Fibroblast of skin of right biceps (primary cell): ENCODE measurements around the gene KLRB1.

Source experiments
- DNase-seq: peaks from one replicate; pipeline ENCODE4 v3.0.0-alpha.2; 2013

KLRB1 gene

DNA sequence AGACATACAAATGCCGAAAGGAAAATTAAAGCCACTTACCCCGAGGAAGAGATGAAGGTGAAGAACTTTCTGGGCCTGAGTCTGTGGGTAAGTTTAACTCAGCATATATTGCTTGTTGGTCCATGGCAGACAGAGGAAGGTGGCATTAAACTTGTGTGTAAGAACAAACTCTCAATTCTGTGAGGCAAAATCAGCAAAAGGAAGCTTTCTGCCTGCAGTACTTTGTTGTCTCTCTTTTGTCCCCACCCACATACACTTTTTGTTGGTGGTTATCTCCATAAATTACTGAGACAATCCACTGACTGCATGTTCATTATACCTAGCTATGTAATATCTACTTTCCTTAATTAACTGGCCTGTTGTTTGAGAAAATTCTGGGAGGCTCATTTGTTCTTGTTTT lies at the start of gene KLRB1:
KLRB1 (minus strand) TSS at position 201 of the 400 bp plus-strand sequence; CDS start at position 124, 77 bp downstream.
- no peak for DNase-seq

DNA sequence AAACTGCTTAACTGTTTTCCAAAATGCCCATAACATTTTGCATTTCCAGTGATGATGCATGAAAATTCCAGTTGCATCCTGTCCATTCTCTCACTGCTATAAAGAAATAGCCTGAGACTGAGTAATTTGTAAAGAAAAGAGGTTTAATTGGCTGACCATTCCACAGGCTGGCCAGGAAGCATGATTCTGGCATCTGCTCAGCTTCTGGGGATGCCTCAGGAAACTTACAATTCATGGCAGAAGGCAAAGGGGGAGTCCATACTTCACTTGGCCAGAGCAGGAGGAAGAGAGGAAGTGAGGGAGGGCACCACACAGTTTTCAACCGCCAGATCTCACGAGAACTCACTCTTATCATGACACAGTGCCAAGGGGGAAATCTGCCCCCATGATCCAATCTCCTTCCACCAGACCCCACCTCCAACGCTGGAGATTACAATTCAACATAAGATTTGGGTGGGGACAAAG lies 43.6 kb upstream of the KLRB1 start:
- DNase-seq: peak; percentile 78

DNA sequence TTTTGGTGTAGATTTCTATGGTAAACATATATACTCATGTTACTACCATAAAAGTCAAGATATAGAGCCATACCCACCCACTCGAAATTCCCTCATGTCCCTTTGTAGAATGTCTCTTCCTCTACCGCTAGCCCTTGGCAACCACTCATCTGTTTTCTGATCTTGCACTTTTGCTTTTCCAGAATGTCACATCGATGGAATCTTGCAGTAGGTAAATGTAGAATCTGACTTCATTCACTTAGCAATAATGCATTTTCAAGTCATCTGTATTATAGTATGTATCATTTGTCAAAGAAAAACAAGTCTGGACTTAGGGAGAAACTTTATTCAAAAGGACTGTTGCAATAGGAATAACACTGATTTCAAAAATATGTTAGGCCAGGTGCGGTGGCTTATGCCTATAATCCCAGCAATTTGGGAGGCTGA lies 42.4 kb upstream of the KLRB1 start:
- DNase-seq: no peak

DNA sequence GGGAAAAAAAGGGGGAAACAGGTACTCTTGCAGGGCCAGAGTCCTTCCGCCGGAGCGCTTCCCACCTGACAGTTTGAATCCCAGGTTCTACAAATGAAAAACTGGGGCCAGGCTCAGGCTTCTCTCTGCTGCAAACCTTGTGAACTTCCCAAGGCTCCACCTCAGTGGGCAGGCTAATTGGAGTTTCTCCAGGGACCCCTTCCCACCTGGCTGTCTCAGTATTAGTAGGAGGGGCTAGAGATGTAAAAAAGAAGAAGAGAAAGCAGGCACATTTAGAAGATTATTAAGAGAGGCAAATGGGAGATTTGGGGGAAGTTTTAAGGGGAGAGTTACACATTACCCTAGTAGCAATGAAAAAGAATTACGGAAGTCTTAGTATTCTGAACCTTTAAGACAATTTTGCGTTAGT lies 41.8 kb upstream of the KLRB1 start:
- DNase-seq: no peak

DNA sequence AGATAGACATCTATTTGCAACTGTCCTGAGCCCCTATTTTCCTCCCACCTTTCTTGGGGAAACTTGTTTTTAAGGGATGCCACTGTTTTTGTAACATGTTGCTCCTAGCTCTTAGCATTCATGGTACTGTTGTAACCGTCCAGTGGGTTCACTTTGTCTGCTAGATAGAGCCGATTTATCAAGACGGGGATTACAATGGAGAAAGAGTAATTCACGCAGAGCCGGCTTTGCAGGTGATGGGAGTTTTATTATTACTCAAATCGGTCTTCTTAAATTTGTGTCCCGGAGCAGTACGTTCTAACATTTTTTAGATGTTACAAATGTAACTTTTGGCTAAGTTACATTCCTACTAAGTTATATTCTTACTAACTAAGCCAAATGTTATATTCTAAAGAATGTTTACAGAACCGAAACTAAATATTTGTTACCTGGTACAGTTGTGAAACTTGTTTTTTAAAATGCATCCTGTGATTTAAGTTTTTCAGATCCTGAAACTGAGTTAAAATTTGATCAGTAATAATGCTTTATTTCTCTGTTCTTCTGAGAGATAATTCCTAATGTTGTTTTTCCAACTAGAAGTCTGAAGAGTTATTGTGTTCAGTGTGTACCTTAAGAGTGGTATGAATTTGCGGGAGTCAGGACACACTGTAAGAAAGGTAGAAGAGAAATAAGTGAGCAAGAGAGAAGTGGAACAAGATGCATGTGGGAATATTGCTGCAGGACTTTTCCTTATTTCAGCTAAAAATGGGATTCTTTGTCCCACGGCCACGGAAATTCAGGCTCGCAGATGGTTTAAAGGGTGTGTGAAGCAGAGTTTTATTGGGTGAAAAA lies 41.2 kb upstream of the KLRB1 start:
- no peak for DNase-seq

DNA sequence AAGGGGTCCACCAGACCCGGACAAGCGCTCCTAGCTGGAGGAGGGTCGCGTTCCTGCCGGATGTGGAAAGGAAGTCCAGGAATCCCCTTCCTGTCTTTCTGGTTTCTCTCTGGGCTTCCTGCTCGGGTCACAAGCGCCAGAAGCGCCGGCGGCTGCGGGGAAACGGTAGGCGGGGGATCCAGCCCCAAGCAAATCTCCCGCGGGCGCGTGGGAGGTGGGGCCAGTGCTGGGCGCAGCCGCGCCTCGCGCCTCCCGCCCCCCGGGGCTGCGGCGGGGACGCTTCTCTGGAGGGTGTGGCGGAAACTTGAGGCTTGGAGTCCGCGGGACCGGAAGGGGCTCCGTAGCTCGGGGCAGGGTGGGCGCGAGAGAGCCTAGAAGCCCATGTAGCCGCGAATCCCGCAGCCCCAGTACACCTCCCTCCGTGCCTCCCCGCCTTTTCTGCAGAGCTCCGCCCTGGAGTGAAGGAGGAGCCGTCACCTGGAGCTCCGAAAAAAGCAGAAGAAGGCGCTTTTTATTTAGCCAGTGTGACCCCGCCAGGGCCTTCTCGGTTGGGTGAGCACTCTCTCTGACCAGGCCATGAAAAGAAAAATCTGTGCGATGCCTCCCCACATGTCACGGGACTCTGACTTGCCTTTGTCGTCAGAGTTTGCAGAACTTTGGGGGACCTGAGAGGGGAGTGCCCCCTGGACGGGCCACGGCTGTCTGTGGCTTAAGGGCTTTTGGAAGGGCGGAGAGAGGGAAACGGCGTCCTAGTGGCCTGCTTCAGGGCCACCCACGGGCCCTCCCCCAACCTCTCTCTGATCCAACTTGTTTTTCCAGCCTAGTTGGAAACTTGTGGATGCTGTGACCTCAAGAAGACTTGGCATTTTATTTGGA lies 40.3 kb upstream of the KLRB1 start:
- DNase-seq: peak; percentile 89

DNA sequence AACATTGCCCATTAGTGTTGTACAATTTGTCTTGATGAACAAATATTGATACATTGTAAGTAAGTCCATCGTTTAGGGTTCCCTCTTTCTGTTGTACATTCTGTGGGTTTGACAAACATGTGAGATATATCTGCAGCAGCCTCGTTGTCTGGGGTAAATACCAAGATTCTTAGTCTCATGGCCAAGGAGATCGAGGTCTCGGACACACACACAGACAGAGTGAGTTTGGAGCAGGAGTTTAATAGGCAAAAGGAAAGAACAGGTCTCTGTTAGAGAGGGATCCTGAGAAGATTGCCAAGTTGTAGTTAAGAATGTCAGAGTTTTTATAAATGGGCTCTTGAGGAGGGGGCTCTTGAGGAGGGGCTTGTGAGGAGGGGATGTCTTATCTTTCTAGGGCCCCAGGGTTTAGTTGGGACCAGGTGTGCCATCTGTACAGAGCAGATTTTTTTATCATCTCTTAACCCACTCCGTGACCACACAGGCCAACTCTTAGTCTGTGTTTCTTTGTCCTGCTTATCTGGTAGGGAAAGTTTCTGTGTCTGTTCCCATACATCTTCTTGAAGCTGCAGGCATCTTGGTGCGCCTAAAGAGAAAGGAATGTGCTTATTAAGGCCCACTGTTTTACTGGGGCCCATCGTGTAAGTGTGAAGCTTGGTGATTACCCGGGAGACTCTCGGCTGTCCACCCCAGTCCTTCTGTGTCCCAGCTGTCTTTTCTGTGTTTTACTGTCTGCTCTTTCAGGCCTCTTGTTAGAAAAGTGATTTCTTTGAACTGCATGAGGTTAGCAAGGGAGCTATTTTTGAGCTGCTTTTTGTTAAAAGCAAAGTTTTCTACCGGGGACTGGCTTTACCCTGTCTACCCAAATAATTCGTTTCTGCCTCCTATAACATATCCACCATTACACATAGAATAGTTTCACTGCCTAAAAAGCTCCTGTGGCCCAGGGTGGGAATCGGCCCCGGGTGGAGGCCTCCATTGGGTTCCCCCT lies 39.4 kb upstream of the KLRB1 start:
- DNase-seq: peak; percentile 61

DNA sequence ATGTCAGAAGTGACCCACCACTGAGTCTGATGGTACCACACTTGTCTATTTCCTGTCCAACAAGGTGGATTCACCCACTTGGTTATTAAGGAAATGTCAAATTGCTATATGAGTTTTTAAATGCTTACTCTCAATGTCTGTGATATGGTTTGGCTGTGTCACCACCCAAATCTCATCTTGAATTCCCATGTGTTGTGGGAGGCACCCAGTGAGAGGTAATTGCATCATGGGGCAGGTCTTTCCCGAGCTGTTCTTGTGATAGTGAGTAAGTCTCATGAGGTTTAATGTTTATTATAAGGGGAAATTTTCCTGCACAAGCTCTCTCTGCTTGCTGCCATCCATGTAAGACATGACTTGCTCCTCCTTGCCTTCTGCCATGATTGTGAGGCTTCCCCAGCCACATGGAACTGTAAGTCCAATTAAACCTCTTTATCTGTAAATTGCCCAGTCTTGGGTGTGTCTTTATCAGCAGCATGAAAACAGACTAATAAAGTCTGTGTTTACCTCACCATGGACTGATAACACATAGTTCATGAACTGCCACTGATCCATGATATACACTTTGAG lies 37.4 kb upstream of the KLRB1 start:
- DNase-seq: peak; percentile 19

DNA sequence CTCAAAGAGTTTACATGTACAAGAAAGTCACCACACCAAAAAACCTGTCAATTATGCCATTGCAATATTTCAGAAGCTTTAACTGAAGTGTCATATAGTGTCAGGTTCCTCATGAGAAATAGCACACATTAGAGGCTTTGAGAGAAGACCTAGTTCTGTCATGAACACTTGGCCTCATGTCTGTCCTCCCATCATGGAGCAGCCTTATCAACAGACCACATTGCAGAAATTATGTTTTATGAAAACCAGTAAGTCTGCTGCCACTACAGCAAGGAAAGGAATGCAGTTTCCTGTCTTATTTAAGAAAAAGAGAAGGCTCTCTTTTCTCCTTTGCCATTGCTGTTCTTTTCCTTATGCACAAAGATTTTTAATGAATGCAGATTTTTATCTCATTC lies 35.5 kb upstream of the KLRB1 start:
- no peak for DNase-seq

DNA sequence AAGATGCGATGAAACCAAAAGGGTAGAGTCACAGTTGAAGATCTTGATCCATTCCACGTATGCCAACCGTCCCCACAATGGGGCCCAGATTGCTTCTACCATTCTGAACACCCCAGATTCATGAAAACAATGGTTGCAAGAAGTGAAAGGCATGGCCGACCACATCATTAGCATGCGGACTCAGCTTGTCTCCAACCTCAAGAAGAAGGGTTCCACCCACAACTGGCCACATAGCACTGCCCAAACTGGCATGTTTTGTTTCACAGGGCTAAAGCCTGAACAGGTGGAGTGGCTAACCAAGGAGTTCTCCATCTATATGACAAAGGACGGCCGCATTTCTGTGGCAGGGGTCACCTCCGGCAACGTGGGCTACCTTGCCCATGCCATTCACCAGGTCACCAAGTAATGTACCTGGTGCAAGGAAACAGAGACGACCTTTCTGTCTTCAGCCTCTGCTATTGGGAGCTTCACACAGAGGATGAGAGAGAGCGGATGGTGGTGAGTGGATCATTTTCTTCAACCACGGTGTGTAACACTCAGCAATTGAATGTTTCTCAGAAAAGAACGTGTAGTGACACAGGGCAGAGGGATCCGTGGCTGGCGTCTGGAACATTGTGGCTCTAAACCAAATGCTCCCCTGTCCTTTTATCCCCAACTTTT lies 35.0 kb upstream of the KLRB1 start:
- no peak for DNase-seq

DNA sequence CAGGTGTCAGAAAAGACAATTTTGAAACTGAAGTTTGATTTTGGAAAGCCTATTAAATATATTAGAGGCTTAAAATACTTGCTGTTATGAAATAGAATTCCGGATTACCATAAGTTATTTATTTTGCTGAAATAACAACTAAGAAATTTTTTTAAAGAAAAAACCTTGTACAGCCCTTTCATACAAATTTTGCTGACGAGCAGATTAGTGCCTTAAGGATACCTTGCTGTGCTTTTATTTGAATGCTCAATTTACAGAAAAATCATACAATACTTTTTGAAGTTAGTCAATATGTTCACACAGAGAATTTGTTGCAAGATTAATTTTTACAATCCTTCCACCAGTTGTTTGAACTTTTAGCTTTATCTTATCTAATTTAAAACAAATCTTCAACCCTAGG lies 32.3 kb upstream of the KLRB1 start:
- no peak for DNase-seq

DNA sequence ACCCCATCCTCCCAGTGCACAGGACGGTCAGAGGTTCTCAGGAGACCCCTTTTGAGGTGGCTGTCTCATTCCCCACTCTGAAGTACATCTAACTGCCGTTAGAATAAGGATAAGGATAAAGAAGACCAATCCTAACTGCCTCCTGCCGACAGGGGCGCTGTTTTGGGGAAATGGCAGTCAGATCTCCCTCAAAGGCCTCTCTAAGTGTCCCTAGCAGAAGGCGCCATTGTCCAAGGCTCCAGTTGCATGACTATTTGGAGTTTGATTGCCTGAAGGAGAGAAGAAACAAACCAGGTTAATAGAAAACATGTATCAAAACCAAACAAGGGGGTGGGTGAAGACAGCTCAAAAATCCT lies 29.1 kb upstream of the KLRB1 start:
- DNase-seq: no peak

DNA sequence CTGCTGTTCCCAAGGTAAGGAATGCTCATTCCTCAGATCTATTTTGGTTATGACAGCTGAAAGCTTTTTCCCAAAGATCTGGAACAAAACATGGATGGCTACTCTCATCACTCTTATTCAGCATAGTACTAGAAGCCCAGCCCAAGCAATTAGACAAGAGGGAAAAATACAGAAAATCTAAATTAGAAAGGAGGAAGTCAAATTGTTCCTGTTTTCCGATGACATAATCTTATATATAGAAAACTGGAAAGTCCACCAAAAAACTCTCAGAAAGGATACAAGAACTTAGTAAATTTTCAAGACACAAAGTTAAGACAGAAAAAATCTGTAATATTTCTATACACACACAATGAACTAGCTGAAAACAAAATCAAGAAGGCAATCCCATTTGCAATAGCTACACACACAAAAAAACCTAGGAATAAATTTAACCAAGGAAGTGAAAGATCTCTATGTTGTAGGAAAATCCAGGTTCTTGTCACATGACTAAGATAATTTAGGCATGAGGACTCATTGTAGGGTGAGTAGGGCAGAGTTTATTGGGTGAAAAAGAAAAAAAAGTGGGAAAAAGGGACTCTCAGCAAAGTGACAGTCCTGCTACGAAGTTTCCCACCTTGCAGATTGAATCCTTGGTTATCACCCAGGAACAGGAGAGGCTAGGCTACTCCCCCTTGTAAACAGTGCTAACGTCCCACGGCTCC lies 28.6 kb upstream of the KLRB1 start:
- no peak for DNase-seq

DNA sequence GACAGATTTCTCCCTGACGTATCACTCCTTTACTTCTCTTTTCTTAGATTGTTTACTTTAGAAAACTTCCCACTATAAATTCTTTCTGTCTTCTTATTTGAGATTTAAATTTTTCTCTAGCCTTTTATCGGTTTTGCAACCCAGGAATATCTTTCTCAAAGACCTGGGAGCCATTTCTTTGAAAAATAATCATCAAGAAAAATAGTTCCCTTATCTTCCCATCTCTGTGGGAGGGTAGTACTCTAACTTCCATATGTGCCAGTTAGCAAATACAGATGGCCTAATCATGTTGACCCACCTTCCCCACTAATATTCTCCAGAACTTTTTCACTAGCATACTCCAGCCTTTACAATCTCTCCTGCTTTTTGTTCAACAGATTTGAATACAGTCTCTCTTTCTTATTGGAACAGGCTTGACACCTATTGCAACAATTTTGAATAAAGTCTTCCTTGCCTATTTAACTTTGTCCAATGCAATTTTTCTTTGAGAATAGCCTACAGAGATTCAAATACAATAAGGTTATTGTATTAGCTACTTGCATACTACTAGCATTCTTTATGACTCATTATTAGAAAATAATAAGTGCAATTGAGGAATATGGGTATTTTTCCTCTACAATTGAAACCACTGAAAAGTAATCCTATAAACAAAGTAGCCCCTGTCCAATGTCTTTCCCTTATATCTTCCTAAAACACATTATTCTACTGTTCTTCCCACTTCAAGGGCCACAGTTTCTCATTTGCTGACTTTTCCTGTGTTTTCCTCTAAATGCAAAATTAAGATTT lies 27.4 kb upstream of the KLRB1 start:
- no peak for DNase-seq

DNA sequence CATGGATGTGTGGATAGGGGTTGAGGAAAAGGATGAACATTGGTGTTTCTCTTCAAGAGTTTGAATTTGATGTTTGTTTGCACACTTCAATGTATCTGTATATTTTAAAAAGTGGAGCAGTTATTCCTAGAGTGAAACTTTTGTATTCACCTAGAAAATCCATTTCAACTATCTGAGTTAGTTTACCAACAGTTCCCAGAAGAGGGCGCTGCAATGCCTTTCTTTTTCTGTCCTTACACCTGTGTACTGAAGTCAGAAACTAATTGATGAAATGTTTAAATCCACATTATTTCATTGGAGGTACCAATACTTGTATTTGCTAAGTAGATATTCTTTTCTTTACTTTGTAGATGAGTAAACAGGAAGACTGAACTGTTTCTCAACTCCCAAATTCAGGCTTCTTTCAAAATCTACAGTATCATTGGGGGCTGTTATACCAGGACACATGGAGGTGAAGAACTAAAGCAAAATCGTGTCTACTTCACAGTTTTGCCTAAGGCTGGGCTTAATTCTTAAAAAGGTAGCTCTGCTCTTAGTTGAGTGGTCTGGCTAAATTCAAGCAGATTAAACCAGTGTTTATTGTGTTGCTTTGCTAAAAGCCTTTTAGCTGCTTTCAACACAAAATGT lies 26.6 kb upstream of the KLRB1 start:
- DNase-seq: peak; percentile 34

DNA sequence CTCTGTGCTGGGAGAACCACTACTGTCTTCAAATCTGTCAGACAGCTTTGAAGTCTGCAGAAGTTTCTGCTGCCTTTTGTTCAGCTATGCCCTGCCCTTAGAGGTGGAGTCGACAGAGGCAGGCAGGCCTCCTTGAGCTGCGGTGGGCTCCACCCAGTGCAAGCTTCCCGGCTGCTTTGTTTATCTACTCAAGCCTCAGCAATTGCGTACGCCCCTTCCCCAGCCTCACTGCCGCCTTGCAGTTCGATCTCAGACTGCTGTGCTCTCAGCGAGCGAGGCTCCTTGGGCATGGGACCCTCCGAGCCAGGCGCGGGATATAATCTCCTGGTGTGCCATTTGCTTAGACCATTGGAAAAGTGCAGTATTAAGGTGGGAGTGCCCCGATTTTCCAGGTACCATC lies 25.1 kb upstream of the KLRB1 start:
- DNase-seq: no peak

DNA sequence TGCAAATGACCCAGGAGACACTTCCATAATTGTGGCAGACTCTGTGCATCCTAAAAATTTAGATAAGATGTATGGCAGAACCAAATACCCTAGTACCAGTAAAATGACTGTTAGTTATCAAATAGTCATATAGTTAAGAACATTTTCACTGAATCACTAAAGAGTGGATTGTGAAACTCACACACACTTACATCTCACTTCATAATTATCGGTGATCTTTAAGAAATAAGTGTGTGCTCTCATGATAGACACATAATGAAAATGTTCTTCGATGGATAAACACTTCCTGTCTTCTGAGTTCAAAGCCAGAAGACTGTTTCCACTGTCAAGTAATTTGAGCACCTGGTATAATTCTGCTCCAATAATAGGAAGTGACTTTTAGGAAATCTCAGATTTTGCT lies 19.1 kb upstream of the KLRB1 start:
- DNase-seq: no peak

DNA sequence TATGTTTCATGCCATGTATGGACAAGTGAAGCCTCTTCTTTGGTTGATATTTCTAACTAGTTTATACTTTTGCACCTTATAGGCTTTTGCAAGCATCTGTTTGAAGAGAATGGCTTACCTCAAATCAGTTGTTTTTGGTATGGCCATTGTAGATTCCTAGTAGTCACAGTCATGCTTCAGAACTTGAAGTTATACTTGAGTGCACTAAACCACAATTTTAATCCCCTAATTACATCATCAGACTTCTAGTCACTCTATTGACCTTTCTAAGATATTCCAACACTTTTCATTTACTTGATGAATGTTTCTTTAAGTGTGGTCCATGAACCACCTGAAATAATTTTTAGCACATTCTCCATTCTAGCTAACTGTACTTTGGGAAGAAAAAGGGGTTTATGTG lies 18.6 kb upstream of the KLRB1 start:
- DNase-seq: no peak

DNA sequence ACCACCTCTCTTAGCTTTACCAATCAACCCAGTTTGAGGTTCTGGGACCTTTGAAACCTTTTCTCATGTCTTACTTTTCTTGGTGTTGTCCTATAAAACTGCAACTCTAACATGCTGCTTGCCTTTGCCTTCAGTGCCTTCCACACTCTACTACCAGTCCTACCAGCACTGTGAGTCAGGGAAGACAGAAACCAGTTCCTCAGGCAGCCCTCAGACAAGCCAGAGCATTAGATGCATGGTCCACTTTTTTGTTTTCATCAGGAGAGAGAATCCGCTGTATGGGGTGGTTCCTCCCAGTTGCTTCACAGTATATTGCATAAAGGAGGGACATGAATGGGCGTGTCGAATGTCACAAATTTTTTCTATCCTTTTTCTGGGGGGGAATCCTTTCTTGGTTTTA lies 17.3 kb upstream of the KLRB1 start:
- DNase-seq: no peak
